NCI-H2227 (cell line): ENCODE results near the gene HGFAC.
"Not testable (repeated sequence)": the region's sequence is repeated elsewhere in the genome, so short reads cannot be mapped to it uniquely, and the experiment has no call there.

Source experiments
- DNase-seq: peaks from one replicate; lab custom pipeline; 2025; ENCODE audit not compliant: unreplicated experiment; lab: John Stamatoyannopoulos, UW

Gene HGFAC

DNA sequence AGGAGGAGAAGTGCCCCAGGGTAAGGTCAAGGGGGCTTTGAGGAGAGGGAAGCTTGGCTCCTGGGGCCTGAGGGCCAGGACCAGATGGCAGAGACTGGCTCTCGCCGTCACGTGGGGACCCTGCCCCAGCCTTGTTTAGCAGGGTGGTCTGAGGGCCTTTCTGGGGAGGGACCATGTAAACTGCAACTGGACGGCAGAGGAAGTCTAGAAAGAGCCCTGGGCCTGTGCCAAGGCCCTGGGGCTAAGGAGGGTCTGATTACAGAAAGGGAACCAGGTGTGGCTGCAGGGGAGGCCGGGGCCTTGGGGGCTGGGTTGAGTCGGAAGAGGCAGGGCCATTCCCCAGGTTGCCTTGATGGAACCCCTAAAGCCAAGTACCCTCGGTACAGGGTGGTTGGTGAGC, 1.8 kb upstream of the HGFAC start:
- DNase-seq: no peak

DNA sequence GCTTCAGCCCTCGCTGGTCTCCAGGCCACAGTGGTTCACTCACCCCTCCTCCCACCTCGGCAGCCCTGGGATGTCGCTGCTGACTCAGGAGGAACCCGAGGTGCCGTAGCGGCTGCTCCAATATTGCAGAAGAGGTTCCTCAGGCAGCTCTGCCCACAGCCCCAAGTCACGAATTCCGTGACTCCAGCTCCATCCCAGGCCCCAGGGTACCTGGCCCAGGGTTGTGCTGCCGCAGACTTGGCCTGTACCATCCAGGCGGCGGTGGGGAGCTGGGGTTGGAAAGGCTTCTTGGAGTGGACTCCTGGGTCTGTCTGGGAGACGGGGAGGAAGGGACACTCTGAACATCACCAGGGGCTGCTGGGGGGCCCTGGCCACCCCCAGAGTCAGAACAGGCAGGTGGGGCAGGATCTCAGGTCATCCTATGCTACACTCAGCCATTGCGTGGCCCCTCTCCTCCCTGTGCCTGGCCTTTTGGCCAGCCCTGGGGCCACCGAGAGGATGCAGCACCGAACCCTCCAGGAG, 728 bp upstream of the HGFAC start:
- no peak for DNase-seq

DNA sequence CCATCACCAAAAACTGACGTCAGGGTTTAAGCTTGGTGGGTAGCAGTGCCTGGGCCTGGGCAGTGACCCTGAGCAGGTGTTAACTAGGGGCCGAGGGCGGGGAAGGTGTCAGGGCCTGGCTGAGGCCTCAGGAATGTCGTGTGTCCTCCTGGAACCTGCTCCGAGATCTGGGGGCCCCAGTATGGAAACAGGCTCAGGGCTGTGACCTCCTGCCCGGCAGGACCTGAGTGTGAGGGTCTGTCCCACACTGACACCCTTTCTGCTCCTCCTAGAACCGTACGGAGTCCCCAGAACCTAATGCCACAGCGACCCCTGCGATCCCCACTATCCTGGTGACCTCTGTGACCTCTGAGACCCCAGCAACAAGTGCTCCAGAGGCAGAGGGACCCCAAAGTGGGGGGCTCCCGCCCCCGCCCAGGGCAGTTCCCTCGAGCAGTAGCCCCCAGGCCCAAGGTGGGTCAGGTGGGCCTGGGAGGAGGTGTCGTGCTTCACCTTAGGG, 741 bp downstream of the HGFAC start:
- DNase-seq: no peak

- no peak for DNase-seq
Observed at GRCh38 chr4:3442959-3443749, 1.4 kb downstream of the HGFAC start.

DNA sequence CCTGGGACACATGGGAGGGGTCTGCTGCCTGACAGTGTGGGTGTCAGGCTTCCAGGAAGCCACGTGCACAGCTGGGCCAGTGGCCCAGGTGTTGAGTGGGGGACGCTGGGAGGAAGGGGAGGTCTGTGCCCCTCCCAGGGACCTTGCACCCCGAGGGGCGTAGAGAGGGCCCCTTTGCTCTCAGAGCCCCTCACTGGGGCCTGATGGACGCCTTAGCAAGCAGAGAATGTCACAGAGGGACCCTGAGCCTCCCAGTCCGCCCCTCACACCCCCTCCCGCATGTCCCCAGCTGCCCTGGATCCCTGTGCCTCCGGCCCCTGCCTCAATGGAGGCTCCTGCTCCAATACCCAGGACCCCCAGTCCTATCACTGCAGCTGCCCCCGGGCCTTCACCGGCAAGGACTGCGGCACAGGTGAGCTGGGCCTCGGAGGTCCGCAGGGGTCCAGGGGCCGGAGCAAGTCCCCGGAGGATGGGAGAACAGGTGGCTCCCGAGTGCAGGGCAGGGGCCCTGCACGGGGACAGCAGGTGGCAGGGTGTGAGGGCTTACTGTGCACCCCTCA, 2.1 kb downstream of the HGFAC start:
- DNase-seq: no peak

DNA sequence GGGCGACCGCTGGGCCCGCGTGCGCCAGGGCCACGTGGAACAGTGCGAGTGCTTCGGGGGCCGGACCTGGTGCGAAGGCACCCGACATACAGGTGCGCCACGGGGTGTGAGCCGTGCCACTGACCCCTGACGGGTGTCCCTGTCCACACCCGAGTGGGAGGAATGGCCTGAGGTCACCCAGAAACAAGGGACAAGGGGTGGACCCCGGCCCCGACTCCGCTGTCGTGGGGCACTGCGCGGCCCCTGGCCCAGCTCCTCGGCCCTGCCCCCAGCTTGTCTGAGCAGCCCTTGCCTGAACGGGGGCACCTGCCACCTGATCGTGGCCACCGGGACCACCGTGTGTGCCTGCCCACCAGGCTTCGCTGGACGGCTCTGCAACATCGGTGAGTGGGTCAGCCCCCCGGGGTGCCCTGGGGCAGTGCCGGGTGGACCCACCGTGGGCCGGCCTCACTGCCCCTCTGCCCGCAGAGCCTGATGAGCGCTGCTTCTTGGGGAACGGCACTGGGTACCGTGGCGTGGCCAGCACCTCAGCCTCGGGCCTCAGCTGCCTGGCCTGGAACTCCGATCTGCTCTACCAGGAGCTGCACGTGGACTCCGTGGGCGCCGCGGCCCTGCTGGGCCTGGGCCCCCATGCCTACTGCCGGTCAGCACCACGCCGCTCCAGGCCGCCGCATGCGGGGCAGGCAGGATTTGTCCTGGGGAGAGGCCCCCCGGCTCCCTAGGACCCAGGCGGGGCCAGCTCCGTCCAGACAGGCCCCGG, 2.8 kb downstream of the HGFAC start:
- no peak for DNase-seq

DNA sequence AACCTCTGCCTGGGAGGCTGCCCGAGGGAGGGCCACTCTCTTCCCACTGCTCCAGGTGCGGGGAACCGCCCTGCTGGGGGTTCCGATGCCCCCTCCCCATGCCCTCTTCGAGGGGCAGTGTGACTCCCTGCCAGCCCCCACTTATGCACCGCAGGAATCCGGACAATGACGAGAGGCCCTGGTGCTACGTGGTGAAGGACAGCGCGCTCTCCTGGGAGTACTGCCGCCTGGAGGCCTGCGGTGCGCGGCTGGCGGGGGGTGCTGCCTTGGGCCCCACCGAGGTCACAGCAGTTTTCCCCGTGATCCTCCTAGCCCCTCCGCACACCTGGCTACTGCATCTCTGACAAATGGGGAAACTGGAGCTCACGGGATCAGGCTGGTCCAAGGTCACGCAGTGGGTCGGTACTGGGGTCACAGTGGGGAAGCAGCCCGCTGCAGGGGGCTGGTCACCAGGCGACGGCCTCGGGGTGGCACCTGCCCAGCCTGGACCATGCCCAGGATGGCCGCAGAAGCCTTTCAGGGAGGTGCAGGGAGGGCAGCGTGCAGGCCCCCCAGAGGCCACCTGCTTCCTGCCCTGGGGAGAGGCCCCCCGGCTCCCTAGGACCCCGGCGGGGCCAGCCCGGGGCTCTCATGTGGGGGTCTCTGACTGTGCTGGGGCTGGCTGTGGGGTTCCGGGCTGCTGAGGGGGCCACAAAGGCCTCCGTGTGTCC, 3.5 kb downstream of the HGFAC start:
- DNase-seq: no peak

GRCh38 chr4:3445829-3446545, 4.2 kb downstream of the HGFAC start:
- DNase-seq: no peak

DNA sequence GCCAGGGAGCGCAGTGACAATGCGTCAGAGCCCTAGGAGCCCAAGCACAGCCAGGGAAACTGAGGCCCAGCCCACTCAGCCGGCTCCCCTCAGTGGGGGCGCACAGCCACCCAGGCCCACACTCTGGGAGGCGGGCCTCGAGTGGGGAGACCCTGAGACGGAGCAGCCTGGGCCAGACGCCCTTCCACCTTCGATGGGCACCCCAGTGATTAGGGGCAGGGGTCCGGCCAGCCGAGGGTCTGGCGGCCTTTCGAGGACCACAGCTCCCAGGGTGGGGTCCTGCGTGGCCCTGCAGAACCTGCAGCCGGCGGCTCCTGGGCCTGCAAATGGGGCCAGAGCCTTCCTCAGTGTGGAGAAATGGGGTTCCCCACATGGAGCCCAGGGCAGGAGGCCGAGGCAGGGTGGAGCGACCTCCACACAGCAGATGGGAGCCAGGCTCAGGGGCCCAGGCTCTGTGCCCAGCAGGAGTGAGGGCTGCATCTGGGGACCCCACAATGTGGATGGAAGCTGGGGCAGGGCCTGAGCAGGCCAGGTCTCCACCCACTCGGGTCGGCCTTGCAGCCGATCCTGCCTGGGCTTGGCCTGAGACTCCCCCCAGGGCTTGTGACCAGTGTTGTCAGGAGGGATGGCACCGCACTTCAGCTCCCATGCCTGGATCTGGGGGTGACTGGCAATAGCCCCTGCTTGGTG, 5.0 kb downstream of the HGFAC start:
- no peak for DNase-seq

- no peak for DNase-seq
Observed at GRCh38 chr4:3447431-3448395, 5.9 kb downstream of the HGFAC start.

GRCh38 chr4:3449047-3449573, 7.3 kb downstream of the HGFAC start:
- no peak for DNase-seq

DNA sequence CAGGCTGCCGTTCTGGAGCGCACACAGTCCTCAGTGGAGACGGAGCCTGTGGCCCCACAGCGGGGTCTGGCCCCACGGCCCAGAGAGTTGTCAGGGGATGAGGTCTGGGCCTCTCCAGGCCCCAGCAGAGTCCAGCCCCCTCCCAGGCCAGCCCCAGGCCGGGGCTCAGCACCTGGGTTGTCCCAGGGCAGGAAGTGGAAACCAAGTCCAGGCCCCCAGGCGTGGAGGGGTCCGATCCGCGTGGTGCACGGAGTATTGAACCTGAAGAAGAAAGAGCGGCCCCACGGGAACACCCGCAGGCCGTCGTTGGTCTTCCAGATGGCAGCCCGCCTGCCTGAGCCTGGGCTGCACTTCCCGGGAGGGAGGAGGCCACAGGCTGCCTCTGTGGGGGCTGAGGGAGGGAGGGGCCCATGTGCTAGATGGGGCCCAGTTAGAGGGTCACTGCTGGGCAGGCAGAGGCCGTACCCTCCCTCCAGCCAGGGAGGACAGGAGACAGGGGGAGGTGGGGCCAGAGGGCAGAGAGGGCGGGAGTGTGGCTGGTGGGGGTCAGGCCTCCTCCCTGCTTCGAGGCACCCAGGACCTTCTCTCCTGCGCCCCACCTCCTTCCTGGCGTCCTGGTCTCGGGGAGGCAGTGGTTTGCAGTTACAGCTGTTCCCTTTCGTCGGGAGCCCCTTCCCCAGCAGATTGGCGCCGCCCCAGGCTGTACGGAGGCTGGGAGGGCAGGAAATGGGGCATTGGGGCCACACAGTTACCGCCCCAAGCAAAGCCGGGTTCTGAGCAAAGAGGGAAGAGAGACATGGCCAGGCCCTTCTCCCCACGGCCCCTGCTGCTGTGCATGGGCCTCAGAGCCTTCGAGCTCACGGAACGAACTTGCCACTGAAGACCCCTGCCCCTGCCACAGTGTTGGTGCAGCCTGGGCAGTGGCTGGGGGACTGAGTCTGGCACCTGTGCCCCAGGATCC, 8.1 kb downstream of the HGFAC start:
- DNase-seq: no peak

DNA sequence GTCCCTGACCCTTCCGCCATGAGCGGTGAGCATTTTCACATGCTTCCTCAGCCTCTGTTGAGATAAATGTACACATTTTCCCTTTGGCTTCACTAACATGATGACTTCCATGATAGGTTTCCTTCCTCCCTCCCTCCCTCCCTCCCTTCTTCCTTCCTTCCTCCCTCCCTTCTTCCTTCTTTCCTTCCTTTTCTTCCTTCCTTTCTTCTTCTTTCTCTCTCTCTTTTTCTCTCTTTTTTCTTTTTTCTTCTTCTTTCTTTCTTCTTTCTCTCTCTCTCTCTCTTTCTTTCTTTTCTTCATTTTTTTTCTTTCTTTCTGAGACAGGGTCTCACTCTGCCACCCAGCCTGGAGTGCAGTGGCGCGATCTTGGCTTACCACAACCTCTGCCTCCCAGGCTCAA, 8.9 kb downstream of the HGFAC start:
- DNase-seq: no peak

DNA sequence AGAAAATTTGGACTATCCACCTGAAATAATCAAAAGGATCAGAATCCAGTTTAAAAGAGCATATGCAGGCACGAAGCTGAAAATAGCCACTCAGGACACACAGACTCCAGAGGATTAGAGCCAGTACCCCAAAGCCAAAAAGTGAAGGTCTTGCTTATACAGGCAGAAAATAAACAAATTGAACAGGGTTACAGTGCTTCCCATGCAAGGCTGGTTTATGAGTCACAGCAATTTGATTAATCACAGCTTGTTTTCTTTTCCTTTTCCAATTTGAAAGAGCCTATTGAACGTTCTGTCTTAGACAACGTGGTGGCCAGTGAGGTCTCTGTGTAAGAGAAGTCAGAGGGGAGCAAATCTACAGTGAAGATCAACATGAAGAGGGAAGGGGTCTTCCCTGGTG, 10.2 kb downstream of the HGFAC start:
- DNase-seq: no peak

GRCh38 chr4:3452376-3452775, 10.6 kb downstream of the HGFAC start:
- no peak for DNase-seq

- DNase-seq: not testable (repeated sequence)
Observed at GRCh38 chr4:3455596-3455995, 13.8 kb downstream of the HGFAC start.

DNA sequence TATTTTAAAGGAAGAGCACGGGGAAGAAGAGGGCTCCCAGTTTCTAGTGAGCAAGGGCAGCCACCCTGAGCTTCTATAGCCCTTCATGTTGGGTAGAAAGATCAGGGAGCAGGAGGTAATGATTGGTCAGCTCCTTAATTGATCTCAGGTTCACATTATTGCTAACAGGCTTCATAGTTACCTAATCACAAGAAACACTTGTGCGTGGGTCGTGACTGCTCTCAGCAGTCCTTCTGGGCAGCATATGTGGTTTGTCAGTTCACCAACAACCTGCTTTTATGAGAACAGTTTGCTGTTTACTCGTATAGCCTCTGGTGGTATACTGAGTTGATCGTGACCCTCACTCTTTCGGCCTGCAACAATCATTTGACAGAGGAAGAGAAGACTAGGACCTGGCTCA, 16.6 kb downstream of the HGFAC start:
- no peak for DNase-seq
